HFFc6 (cell line): ENCODE measurements around the gene KCNJ11. TPM values are rescaled to one million over a fixed set of nuclear protein-coding genes. Genes with fewer than 3 reads are reported as not detected.

ENCODE experiments used
- DNase-seq: peaks from one replicate; pipeline ENCODE4 v3.0.0-alpha.2; 2018
- H3K27ac Mint-ChIP-seq: 2 replicates; pipeline ENCODE4 v1.8.0; 2020; ENCODE audit warnings: mild to moderate bottlenecking, mixed read lengths
- H3K27me3 Mint-ChIP-seq: 2 replicates; pipeline ENCODE4 v1.8.0; 2021; ENCODE audit warnings: mild to moderate bottlenecking, moderate library complexity, mixed read lengths; ENCODE audit not compliant: insufficient read depth
- H3K36me3 Mint-ChIP-seq: 2 replicates; pipeline ENCODE4 v1.8.0; 2021; ENCODE audit warnings: low read depth, mixed read lengths
- H3K4me1 Mint-ChIP-seq: 2 replicates; pipeline ENCODE4 v1.8.0; 2020; ENCODE audit warnings: low read depth, mixed read lengths
- H3K4me3 Mint-ChIP-seq: 2 replicates; pipeline ENCODE4 v1.8.0; 2020; ENCODE audit warnings: mild to moderate bottlenecking, moderate library complexity, mixed read lengths
- H3K9me3 Mint-ChIP-seq: 2 replicates; pipeline ENCODE4 v1.8.0; 2020; ENCODE audit warnings: mild to moderate bottlenecking, mixed read lengths
- total RNA-seq, 6 experiments: library from RNA; stranded (reverse); fragmentation: NEBNext Ultra II Directional; extraction: Animal tissue kit (Norgen Biotek cat#: 25700); gene quantifications; 2 replicates in 1 of 6; 3 replicates in 5 of 6; pipeline ENCODE4 v1.2.3, GENCODE V29; 2021
- TF ChIP-seq, protein P1 (sequence below): fragments of 200-600 bp; sonication (generic); IDR thresholded peaks from 2 replicates; pipeline ENCODE4 v1.5.0; 2021; ENCODE audit warnings: antibody characterized with exemption, mild to moderate bottlenecking

KCNJ11 gene
- total RNA-seq, 6 experiments from 2014 or later = not detected

DNA sequence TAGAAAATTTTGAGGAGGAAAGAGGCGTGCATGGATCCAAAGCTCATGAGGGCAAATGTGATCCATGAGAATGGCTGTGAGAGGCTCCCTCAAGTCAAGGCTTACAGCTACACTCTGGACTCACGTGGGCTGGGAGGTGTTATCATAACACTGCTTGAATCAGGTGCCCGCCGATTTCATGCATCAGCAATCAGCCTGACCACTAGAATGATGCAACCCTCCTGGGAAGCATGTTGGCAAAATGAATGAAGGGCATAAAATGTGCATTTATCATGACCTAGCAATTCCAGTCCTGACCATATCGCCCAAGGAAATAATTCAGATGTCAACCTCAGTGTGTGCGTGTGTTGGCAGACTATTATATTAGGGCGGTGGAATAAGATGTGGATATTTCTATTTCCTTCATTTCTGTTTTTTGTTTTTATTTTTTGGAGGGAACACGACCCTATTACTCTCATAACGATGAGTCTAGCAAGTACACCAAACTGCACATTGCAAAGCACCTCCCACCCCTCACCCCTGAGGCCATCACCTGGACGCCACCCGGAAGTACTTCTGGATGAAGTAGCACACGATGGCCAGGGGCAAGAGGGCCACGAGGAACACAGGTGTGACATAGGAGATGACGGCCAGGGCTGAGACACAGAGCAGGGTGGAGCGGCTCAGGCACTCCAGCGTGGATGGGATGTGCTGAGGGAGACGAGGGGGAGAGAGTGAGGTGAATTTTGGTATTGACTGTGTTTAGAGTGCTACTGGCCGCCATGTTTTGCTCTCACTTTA is 15.7 kb upstream of the KCNJ11 start:
- Mint-ChIP-seq H3K27ac (no peak overlapping the region), H3K36me3 (no peaks in the 10 kb centered on the region), H3K4me3 (no peak overlapping the region), H3K27me3 (peaks cover 17% of the 10 kb centered on the region), H3K4me1 (peaks cover 8% of the 10 kb centered on the region), H3K9me3 (peaks cover 6% of the 10 kb centered on the region)
- no peak for DNase-seq
- TF ChIP-seq, protein P1, sequence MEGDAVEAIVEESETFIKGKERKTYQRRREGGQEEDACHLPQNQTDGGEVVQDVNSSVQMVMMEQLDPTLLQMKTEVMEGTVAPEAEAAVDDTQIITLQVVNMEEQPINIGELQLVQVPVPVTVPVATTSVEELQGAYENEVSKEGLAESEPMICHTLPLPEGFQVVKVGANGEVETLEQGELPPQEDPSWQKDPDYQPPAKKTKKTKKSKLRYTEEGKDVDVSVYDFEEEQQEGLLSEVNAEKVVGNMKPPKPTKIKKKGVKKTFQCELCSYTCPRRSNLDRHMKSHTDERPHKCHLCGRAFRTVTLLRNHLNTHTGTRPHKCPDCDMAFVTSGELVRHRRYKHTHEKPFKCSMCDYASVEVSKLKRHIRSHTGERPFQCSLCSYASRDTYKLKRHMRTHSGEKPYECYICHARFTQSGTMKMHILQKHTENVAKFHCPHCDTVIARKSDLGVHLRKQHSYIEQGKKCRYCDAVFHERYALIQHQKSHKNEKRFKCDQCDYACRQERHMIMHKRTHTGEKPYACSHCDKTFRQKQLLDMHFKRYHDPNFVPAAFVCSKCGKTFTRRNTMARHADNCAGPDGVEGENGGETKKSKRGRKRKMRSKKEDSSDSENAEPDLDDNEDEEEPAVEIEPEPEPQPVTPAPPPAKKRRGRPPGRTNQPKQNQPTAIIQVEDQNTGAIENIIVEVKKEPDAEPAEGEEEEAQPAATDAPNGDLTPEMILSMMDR = no peak

DNA sequence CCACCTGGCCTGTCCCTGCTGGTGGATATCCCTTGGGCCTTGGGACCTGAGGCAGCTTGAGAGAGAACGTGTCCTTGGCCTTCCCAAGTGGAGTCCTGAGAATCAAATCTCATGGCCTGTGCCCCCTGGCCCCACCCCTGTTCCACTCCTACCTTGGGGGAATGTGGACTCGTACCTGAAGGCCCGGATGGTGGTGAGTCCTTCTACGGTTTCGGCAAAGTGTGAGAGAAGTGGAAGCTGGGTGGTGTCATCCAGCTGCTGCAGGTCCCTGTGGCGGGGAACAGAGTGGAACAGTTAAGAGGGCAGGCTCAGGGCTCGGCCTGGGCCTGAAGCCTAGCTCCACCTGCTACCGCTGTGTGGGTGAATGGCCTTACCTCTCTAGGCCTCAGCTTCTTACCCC is 14.0 kb upstream of the KCNJ11 start:
- H3K36me3 Mint-ChIP-seq = no peaks in the 10 kb centered on the region
- peaks cover 8% of the 10 kb centered on the region for H3K4me1 Mint-ChIP-seq
- no peak overlapping the region for H3K27ac Mint-ChIP-seq
- peaks cover 2% of the 10 kb centered on the region for H3K9me3 Mint-ChIP-seq
- no peak for DNase-seq
- H3K4me3 Mint-ChIP-seq = no peak overlapping the region
- peaks cover 21% of the 10 kb centered on the region for H3K27me3 Mint-ChIP-seq
- TF ChIP-seq, protein P1 = no peak

DNA sequence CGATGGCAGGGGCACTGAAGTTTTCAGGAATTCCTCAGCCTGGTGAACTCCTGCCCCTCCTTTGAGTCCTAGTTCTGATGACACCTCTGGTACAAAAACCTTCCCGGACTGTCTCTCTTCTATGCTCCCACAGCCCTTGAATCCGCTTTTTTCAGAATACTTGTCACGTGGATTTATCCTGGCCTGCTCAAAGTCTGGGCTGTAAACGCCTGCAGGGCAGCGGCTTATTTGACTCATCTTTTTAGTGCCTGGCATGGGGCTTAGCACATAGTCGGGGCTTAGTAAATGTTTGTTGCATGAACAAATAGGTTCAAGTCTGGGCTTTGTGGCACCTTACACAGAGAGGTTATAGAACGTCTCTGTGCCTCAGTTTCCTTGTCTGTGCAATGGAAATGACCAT is 13.4 kb upstream of the KCNJ11 start:
- Mint-ChIP-seq H3K9me3 (no peaks in the 10 kb centered on the region), H3K36me3 (no peaks in the 10 kb centered on the region), H3K27me3 (peaks cover 18% of the 10 kb centered on the region), H3K4me1 (peaks cover 8% of the 10 kb centered on the region), H3K4me3 (no peak overlapping the region), H3K27ac (no peak overlapping the region)
- TF ChIP-seq, protein P1 = no peak
- no peak for DNase-seq

DNA sequence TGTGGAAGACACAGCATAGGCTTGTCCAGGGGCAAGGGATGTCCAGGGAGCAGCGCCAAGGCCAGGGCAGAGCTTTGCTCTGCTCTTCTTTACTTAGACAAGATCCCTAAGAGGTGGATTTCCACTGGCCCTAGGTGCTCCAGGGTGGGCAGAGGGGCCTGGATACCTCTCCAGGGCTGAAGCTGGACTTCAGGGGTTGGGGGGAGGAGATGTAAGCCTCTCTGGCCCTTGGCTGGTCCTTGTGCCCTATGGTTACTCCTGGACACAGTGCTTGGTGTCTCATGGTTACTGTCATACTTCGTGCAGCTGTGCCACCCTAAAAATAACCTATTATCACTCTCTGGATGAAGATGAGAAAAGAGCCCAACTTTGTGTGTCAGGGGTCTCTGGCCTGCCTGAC is 12.9 kb upstream of the KCNJ11 start:
- H3K4me3 Mint-ChIP-seq = no peak overlapping the region
- peaks cover 8% of the 10 kb centered on the region for H3K4me1 Mint-ChIP-seq
- H3K9me3 Mint-ChIP-seq = no peaks in the 10 kb centered on the region
- no peaks in the 10 kb centered on the region for H3K36me3 Mint-ChIP-seq
- TF ChIP-seq, protein P1 = no peak
- peaks cover 18% of the 10 kb centered on the region for H3K27me3 Mint-ChIP-seq
- no peak for DNase-seq
- H3K27ac Mint-ChIP-seq = no peak overlapping the region

DNA sequence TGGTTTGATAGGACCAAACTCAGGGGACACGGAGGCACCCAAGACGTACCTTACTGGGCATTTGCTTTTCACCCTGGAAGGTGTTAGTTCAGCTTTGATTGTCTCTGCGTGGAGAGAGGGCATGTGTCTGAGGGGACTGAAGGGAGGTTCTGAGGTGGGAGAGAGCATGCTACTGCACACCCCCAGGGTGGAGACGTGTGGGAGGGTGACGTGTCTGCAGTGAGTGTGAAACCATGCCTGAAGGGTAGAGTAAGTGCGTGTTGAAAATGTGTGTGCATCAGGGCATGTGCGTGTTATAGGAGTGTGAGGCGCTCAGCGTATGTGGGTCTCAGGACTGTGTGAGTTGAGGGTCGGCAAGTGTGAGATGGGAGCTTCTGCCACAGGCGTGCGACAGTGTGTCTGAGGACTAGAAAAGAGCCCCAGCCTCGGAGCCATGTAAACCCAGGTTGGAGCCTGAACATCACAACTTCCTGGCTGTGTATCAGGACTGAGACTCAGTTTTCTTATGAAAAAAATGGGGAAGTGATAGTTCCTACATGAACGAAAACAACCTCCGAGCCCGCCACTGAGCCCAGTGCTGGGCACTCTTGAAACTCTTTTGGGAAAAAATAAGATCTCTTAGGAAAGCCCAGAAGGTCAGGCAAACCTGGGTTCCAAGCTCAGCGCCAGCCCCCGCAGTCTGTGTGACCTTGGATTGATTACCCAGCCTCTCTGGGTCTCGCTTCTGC is 11.8 kb upstream of the KCNJ11 start:
- Mint-ChIP-seq H3K4me1 (no peaks in the 10 kb centered on the region; the same call in 1 of the 2 replicates), H3K27ac (no peak overlapping the region), H3K9me3 (no peaks in the 10 kb centered on the region), H3K27me3 (peaks cover 19% of the 10 kb centered on the region), H3K4me3 (no peak overlapping the region), H3K36me3 (no peaks in the 10 kb centered on the region)
- no peak for DNase-seq
- TF ChIP-seq, protein P1 = no peak
